ENCODE results near the gene CLTRN.

DNA sequence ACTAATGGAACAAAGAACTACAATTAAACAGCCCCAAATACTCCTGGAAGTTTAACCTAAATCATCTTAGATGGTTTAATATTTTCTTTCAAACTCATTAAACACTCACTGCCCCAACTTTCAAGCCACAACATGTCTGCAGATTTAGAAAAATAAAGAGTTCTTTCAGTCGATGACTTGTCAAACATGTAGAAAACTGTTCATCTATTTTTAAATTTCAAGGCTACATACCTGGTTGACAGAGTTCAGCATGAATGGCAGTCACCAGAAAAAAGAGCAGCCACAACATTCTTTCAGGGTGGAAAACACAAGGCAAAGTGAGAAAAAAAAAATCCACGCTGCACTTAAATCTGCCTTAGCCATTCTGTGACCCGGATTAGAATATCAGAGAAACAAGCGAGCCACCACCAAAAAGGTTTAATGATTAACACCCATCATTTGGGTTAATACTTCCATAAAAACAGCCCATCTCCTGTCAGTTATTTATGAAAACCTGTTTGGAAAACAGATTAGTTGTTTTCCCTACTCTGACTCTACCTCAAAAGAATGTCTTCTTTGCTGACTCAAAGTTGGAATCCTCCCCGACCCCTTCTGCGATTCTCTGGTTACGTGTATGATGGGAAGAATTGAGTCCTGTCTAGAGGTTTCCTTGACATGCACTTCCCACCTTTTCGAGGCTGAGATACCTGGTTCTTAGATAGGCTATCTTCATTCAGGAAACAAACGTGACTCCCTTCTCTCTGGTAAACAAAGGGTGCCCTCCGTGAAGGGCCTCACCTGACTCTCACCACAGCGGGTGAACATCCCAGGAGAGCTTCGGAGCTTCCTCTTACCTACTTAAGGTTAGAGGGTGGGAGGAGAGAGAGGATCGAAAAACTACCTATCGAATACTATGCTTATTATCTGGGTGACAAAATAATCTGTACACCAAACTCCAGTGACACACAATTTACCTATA, at the start of gene CLTRN:
- TF ChIP-seq EZH2phosphoT487 (IDR thresholded peaks at IDR 0.05; ENCODE audit: borderline replicate concordance, low read length) (no peak), CTCF (IDR thresholded peaks at IDR 0.05; ENCODE audit: low read depth, low read length, poor library complexity, severe bottlenecking) (no peak)
